Measurements from ENCODE around the gene CMSS1.

Gene CMSS1

GRCh38 chr3:100106531-100107141, 289.0 kb downstream of the CMSS1 start:
- peak; percentile 3 for DNase-seq (ENCODE audit: low read depth)
- no peak for TF ChIP-seq CTCF (IDR thresholded peaks at IDR 0.05; ENCODE audit: insufficient read depth, low read depth, low read length, missing control alignments)
- H3K4me3 ChIP-seq (ENCODE audit: low read depth, low read length), result no peak overlapping the region

GRCh38 chr3:100107221-100107814, 289.7 kb downstream of the CMSS1 start:
- no peak overlapping the region for H3K4me3 ChIP-seq (ENCODE audit: low read depth, low read length)

GRCh38 chr3:100108464-100109079, 290.9 kb downstream of the CMSS1 start:
- no peak for TF ChIP-seq CTCF (IDR thresholded peaks at IDR 0.05; ENCODE audit: insufficient read depth, low read depth, low read length, missing control alignments)
- H3K4me3 ChIP-seq (ENCODE audit: low read depth, low read length), result no peak overlapping the region
- no peak for DNase-seq (ENCODE audit: low read depth)

More at GRCh38 chr3:100107221-100107814, 289.7 kb downstream of the CMSS1 start:
- no peak for DNase-seq (ENCODE audit: low read depth)
- TF ChIP-seq CTCF (IDR thresholded peaks at IDR 0.05; ENCODE audit: insufficient read depth, low read depth, low read length, missing control alignments), result no peak

- H3K4me3 ChIP-seq (ENCODE audit: low read depth, low read length), result no peak overlapping the region
- DNase-seq (ENCODE audit: low read depth), result no peak
- TF ChIP-seq CTCF (IDR thresholded peaks at IDR 0.05; ENCODE audit: insufficient read depth, low read depth, low read length, missing control alignments), result no peak
These were observed 292.5 kb downstream of the CMSS1 start for GRCh38 chr3:100110162-100110561.

- no peak overlapping the region for H3K4me3 ChIP-seq (ENCODE audit: low read depth, low read length)
- TF ChIP-seq CTCF (IDR thresholded peaks at IDR 0.05; ENCODE audit: insufficient read depth, low read depth, low read length, missing control alignments), result no peak
- no peak for DNase-seq (ENCODE audit: low read depth)
These were observed 294.1 kb downstream of the CMSS1 start for GRCh38 chr3:100111728-100112127.

- no peak for DNase-seq (ENCODE audit: low read depth)
- no peak for TF ChIP-seq CTCF (IDR thresholded peaks at IDR 0.05; ENCODE audit: insufficient read depth, low read depth, low read length, missing control alignments)
- H3K4me3 ChIP-seq (ENCODE audit: low read depth, low read length), result no peak overlapping the region
These were observed 296.2 kb downstream of the CMSS1 start for GRCh38 chr3:100113723-100114412.

Data from GM12865 (cell line).